GM23248 (cell line): ENCODE measurements around the gene GRB10.

Experiments
- EZH2 ChIP-seq: fragments of 200-600 bp; sonication (generic); IDR thresholded peaks from 2 replicates; pipeline ENCODE4 v1.6.1; 2018; ENCODE audit warnings: antibody characterized with exemption, mild to moderate bottlenecking; ENCODE audit not compliant: insufficient read depth, poor library complexity, severe bottlenecking
- EZH2phosphoT487 ChIP-seq: fragments of 200-600 bp; sonication (generic); IDR thresholded peaks from 2 replicates; pipeline ENCODE4 v1.6.1; 2018; ENCODE audit warnings: antibody characterized with exemption, moderate library complexity, mild to moderate bottlenecking, low read depth; ENCODE audit not compliant: insufficient read depth

GRCh38 chr7:50720295-50720694 lies 62.4 kb downstream of the GRB10 start:
- no peak for TF ChIP-seq EZH2
- TF ChIP-seq EZH2phosphoT487, result no peak
